ENCODE results near the gene TSPEAR.

Gene TSPEAR

DNA sequence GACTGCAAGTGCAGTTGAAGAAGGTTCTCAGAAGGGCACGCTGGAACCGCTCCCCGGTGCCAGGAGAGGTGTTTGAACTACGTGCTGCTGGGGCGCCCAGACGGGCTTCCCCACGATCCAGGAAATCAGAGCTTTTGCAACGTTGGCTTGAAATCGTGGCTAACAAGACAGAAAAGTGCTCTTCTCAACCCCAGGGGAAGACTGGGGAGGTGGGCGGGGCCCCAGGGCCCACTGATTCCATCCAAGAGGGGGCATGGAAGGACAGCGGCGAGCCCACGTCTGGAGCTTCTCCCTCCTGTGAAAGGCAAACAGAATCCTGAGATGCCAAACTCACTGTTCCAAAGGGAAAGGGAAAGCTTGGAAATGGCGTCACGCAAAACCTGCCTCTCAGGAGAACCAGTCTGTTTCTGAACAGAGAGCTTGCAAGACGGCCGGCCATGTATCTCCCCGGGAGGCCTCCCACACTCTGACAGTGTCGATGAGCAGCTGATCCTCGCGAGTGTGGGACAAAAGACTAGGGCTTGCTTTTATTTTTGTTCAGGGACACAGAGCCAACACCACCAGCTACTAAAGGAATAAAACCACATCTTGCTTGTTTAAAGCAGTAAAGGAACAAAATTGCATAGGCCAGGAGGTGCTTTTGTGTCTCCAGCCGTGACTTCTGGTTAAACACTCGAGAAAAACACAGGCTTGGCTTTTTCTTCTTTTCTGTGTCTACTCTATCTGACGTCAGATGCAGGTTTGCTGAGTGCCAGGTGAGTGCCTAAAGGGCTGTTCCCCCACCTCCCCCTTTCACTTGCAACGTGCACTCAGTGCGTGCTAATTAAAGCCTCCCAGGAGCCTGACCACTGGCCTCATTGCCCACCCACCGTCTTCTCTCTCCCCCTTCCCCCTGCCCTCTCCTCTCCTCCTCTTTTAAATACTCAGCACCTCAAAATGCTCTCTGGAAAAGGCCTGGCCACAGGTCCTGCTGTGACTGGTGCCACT lies 214.5 kb downstream of the TSPEAR start:
- no peak for DNase-seq

DNA sequence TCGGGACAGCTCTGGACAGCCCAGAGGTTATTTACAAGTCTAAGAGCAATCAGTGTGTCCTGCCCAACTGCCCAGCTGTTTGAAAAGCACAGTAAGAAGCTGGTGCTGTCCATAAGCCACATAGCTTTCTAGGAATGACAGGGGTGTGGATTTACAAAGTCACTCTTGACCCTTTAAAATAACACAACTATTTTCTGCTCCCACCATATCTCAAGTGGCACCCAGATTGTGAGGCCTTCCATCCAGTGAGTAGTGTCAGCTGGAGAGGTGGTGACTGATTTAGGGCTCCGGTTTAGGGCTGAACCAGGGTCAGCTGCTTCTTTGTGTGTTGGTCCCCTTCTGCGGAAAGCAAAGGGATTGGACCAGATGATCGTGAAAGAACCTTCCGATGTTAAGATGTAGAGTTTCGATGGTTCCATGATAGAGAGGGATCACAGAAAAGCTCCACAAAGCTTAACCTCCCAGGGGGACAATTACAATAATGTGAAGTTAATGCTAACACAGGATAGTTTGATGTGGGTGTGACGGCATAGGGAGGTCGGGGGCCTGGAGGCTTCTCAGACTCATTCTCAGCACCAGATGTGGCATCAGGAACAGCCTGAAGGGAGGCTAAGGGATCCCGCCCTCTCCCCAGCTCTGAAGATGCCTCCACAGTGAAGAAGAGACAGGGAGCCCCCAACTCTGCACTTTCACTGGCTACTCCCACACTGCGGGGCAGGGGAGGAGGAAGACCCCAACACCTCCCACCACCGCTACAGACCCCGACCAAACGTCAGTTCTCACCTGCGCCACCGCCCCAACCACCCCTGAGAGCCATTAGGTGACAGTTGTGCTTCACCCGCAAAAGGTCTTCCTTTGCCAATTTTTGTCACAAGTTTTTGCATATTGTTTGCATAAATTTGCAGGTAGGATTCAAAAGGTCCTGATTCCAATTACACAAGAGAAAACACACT lies 215.5 kb downstream of the TSPEAR start:
- no peak for DNase-seq

DNA sequence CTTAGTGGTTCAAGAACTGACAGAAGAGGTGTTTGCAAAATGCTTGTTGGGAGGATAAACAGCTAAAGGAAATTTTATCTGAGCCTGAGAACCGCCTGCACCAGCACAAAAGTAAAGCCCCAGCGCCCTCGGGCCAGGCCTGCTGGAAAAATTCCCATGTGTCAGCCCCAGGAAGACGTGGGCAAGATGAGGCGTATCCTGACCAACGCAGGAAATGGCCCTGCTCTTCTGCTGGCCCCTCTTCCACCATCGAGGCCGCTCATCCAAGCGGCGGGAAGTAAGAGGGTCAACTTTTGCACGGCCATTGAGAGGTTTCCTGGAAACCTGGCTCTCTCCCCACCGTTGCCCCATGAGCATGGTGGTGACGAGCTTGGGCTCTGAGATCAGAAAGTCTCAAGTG lies 216.4 kb downstream of the TSPEAR start:
- no peak for DNase-seq

DNA sequence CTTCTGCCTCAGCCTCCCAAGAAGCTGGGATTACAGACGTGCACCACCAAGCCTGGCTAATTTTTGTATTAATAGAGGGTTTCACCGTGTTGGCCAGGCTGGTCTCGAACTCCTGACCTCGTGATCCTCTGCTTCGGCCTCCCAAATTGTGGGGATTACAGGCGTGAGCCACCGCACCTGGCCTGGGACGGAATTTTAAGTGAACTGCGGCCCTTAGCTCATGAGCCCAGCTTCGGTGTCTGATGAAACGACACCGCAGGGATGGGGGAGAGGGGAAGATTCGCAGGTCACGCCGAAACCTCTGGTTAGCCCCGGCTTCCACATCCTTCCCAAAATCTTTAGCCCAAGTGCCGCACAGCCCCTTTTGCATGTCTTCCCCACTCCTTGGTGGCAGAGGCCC lies 217.0 kb downstream of the TSPEAR start:
- no peak for DNase-seq

DNA sequence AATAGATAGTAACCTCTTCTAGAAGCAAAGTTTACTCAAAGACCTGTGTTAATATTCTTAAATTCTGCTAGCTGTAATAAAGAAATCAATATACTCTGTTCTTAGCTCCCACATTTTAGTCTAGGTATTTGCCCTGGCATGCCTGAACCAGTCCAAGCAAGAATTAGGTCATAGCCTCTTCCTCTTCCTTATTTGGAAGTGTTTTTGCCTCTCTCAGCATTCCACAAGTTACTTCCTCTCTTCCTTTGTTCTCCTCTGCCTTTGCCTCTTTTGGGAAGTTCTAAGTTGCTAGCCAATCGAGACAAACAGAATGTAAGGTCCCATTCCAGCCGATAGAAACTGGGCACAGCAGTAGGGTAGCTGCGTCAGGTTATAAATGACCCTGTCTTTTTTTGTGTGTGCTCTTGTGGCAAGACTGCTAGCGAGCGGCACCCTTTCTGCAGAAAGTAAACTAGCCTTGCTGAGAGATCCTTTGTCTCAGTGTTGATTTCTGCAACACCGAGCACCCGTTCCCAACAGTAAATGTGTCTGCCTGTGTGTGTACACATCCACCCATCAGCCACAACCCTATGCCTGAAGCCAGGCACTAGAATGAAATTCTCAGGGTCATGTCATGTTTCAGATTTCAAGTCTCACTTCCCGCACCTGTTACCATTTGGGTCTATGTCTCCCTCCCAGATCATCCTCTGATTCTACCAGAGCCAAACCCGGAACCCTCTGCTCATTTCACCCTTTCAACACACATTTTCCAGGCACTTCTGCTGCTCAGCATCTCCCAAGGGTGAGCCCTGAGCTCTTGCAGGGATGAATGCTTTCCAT lies 218.6 kb downstream of the TSPEAR start:
- peak; percentile 39 to 53 for DNase-seq

DNA sequence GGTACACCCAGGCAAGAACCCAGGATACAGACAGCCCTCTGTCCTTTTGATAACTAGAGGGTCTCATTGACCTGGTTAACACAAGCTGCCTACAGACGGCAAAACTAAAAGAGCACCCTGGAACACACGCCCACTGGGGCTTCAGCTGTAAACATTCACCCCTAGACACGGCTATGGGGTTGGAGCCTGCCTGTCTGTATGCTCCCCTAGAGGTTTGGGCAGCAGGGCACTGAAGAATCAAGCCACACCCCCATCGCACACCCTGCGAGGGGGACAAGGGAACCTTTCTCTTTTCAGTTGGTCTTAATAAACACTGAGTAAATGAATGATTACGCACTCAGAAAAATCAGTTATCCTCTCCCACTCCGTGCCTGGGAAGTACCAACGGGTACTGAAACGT lies 220.6 kb downstream of the TSPEAR start:
- no peak for DNase-seq

DNA sequence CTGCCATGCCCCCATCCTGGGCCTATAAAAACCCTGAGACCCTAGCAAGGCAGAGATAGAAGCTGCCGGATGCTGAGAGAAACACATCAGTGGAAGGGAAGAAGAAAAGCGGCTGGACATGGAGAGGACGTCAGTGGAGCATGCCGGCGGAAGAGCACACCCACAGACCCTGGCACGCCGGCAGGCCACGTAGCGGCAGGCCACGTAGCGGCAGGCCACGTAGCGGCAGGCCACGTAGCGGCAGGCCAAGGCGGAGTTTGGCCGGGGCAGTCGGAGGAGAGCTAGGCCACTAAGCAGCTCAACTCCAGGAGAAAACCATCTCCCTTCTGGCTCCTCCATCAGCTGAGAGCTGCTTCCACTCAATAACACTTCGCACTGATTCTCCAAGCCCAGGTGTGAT lies 221.0 kb downstream of the TSPEAR start:
- DNase-seq = no peak

DNA sequence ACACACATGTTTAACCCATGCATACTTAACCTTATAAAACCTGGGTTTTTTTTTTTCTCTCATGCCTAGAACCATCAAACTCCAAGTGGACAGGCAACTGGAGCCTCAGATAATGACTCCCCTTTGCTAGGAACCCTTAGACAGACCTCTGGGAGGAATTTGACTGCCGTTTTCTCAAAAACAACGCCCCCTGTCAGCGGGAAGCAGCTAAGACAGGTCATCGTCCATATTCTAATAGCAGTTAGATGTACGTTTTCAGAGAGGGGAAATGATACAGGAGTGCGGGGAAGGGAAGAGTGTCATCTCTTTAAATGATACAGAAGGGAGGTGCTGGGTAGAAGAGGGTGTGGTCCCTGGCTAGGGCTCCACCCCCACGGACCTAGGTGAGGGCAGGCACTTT lies 221.4 kb downstream of the TSPEAR start:
- no peak for DNase-seq

DNA sequence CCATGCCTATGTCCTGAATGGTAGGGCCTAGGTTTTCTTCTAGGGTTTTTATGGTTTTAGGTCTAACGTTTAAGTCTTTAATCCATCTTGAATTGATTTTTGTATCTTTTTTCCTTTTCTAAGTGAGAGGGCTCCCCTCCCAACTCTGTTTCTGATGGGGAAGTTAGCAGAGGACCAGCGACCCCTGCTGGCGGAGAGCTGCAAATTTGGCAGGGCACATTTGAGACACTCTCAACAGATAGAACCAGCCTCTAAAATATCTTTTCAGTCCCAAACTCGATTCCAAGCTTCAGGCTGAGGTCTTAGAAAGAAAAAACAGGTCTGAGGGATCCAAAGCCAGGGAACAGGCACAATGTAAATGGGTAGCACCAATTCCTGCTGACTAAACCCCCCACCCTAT lies 223.5 kb downstream of the TSPEAR start:
- peak; percentile 41 to 61 for DNase-seq

DNA sequence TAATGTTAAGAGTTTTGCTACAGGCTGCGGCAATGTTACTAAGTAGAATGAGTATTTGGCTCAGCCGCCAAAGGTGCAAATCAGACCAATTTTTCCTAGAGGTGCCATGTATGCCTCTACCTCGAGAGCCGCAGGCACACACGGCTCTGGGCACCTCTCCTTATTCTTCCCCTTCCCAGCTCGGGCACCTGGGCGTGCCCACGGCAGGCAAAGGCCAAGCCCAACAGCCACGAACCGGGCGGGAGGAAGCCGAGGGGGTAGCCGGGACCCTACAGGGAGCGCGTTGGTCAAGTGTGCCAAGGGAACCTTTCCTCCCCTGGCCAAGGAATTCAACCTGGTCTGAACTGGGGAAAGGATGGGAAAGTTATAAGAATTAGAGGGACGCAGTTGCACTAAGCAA lies 225.1 kb downstream of the TSPEAR start:
- no peak for DNase-seq

DNA sequence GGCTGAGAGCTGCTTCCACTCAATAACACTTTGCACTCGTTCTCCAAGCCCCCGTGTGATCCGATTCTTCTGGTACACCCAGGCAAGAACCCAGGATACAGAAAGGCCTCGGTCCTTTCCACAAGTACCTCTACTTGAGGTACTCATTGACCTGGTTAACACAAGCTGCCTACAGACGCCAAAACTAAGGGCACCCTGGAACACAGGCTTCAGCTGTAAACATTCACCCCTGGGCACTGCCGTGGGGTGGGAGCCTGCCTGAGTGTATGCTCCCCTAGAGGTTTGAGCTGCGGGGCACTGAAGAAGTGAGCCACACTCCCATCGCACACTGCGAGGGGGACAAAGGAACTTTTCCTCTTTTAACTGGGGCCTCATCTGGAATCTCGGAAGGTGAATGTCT lies 225.6 kb downstream of the TSPEAR start:
- DNase-seq = no peak

DNA sequence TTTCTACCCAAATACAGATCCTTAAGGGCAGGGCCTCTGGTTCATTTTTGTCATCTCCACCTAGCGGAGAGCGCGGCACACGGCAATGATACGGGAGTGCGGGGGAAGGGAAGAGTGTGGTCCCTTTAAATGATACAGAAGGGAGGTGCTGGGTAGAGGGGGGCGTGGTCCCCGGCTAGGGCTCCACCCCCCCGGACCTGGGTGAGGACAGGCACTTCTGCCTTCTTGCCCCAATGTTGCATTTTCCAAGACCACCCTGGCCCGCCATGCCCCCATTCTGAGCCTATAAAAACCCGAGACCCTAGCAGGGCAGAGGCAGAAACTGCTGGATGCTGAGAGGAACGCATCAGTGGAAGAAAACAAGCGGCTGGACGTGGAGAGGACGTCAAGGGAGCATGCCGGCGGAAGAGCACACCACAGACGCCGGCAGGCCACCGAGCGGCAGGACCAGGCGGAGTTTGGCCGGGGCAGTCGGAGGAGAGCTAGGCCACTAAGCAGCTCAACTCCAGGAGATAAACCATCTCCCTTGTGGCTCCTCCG lies 226.0 kb downstream of the TSPEAR start:
- no peak for DNase-seq

DNA sequence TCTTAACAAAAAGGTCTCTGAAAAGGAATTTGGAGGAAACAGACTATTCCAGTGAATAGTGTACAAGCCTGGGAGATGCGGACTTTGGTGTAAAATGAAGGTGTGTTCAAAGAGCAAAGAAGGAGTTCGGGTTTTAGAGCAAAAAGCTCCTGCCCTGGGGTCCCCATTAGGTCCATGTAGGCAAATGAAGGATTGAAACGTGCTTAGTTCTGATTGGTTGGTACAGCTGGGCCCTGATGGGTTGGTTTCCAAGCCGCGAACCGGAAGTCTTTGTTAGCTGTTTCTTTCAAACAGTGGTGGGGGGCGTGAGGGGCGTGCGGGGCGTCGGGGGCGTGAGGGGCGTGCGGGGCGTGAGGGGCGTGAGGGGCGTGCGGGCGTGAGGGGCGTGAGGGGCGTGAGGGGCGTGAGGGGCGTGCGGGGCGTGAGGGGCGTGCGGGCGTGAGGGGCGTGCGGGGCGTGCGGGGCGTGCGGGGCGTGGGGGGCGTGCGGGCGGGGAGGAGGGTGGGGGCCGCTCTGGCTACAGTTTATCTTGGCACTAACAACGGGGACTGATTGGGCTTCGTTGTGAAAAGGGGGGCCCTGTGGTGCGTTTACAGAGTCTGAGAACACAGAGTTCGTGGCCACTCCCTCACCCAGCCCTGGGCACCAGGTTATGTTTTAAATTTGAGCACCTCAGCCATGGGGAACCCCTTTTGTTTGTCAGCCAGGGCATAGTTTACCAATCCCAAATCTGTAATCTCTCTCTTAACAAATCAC lies 226.7 kb downstream of the TSPEAR start:
- no peak for DNase-seq

DNA sequence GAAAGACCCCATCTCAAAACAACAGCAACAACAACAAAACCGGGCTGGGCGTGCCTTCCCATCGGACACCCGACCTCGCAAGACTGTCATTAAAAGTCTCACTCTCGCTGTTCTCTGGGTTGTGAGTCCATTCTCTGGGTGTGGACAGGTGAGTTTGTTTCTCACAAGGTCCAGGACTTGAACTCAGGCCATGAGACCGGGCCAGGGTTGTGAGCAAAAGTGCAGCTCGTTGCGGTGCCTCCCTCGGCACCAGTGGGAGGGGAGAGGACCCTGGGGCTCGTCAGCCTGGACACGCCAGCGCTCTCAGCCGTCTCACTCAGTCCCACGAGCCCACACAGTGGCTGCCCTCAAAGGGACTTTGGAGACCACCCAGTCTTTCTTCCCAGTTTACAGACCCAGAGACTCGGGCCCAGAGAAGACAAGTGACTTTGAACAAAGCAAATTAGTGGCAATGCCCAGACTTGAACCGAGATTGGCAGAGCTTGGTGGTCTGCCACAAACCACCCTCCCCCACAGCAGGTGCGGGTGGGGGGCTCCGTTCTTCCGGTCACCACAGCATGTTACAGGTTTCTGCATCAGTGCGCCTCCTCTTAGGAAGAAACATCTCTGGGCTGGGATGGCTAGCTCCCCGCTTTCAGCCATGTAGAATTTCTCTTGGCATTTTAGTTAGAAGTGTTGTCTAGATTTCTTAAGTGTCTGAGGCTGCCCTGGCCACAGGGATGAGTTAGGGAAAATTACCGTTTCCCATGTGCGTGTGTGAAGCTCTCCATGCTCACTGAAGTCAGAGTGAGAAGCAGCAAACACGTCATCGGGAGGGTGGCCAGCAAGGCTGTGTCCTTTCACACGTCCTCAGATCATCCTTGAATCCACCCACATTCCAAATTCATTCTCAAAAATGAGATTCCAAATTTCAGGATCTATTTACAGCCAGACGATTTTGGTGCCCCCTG lies 227.8 kb downstream of the TSPEAR start:
- DNase-seq = no peak

DNA sequence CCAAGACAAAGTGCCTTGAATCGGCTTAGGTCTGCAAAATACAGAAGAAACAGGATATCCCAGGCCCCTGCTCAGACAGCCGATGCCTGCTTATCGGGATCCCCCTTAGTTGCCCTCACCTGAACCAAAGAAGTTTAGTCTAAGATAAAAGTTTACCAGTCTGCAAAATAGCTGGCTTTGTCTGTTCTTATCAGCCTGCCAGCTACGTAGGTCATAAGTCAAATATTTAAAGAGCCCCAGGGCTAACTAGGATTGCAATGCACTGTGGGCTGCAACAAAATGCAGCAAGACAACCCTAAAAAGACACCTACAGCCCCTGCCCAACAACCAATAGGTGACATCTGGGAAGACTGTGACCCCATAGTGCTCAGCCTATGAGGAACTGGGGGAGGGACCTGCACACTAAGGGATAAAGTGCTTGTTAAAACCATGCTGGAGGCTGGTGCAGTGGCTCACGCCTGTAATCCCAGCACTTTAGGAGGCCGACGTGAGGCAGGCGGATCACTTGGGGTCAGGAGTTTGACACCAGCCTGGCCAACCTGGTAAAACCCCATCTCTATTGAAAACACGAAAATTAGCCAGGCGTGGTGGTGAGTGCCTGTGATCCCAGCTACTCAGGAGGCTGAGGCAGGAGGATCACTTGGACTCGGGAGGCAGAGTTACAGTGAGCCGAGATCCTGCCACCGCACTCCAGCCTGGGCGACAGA lies 228.6 kb downstream of the TSPEAR start:
- no peak for DNase-seq

DNA sequence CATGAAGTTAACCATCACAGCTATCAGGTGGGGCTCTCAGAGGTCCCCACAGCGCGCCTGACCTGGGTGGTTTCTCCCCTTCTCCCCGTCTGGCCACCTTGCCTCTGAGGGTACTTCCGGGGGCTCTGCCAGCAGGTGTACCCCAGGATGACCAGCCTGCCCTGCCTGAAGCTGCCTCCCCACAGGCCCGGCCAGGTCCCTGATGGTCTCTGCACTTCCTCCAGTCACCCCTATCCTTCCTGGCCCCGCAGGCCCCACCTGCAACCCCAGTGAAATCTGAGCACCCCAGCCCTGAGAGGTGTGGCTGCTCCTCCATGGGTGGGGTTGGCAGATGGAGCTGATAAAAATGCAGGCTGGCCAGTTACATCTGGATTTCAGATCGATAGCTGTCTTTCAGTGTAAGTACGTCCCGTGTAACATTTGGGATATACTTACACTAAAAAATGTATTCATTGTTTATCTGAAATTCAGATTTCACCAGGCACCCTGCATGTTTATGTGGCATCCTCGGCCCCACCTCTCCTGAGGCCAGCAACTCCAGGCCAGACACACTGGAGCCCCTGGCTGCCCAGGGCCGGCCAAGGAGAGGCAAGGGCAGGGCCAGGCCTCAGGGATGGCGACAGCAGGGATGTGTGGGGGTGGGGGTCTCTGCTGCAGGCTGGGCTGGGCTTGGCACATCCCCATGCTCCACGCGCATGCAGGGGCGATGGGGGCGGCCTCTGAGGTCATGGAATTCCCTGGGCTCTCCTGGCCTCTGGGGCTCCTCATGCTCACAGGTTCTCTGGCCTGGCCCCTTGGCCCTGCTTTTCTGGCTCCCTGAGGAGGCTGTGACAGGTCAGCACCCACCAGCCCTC lies 230.9 kb downstream of the TSPEAR start:
- DNase-seq = no peak

DNA sequence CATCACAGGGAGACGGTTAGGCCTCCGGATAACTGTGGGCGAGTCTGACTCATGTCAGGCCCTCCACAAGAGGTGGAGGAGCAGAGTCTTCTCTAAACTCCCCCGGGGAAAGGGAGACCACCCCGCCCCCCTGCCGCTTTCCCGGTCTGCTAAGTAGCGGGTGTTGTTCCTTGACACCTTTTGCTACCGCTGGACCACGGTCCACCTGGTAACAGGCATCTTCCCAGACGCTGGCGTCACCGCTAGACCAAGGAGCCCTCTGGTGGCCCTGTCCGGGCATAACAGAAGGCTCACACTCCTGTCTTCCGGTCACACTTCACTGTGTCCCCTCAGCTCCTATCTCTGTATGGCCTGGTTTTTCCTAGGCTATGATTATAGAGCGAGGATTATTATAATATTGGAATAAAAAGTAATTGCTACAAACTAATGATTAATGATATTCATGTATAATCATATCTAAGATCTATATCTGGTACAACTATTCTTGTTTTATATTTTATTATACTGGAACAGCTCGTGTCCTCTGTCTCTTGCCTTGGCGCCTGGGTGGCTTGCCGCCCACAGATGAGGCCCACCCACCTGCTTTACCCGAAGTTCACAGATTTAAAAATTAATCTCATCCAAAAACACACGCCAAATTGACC lies 231.7 kb downstream of the TSPEAR start:
- DNase-seq = peak in 1 of 2 donors; percentile 20

DNA sequence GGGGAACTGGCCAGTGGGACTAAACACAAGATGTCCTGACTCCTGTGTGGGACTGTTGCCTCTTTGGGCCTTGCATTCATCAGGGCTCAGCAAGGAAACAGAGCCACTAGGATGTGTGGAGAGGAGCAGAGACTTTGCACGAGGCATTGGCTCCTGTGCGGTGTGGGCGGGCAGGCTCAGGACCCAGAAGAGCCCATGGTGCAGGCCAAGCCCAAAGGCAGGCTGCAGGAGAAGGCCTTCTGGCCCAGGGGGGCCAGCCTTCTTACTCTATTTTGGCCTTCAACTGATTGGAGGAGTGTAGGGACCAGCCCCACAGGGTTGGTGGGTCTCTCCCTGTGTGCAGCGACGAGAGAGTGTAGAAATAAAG lies 232.6 kb downstream of the TSPEAR start:
- no peak for DNase-seq

Data from inflammatory macrophage (primary cell).